H9 (cell line): Measurements from ENCODE around the gene LRRC7. TPM values are rescaled to one million over a fixed set of nuclear protein-coding genes. Genes with fewer than 3 reads are reported as not detected.

Experiments
- DNase-seq: peaks from one replicate; pipeline ENCODE4 v3.0.0-alpha.2; 2017
- H2AFZ ChIP-seq: one replicate; pipeline ENCODE4 v1.6.1; 2013; ENCODE audit warnings: mild to moderate bottlenecking, low read length, control low read depth, moderate library complexity
- H2AK5ac ChIP-seq: 2 replicates; pipeline ENCODE4 v1.6.1; 2013; ENCODE audit warnings: low read length, control low read depth, mixed read lengths; ENCODE audit not compliant: insufficient read length
- H2BK120ac ChIP-seq: one replicate; pipeline ENCODE4 v1.6.1; 2013; ENCODE audit warnings: low read depth, mild to moderate bottlenecking, low read length, control low read depth, inconsistent platforms; ENCODE audit not compliant: poor library complexity, severe bottlenecking
- H2BK12ac ChIP-seq: 2 replicates; pipeline ENCODE4 v1.6.1; 2013; ENCODE audit warnings: low read length, control low read depth, mixed read lengths, low read depth; ENCODE audit not compliant: insufficient read length
- H2BK15ac ChIP-seq: 2 replicates; pipeline ENCODE4 v1.6.1; 2013; ENCODE audit warnings: low read depth, low read length, control low read depth
- H2BK20ac ChIP-seq: one replicate; pipeline ENCODE4 v1.6.1; 2013; ENCODE audit warnings: low read depth, mild to moderate bottlenecking, low read length, control low read depth, inconsistent platforms; ENCODE audit not compliant: poor library complexity, severe bottlenecking
- H2BK5ac ChIP-seq: 2 replicates; pipeline ENCODE4 v1.6.1; 2013; ENCODE audit warnings: low read length, control low read depth, mixed read lengths; ENCODE audit not compliant: insufficient read length
- H3K14ac ChIP-seq: 2 replicates; pipeline ENCODE4 v1.6.1; 2013; ENCODE audit warnings: low read length, control low read depth; ENCODE audit not compliant: insufficient read depth
- H3K18ac ChIP-seq: 2 replicates; pipeline ENCODE4 v1.6.1; 2013; ENCODE audit warnings: low read depth, mild to moderate bottlenecking, mixed read lengths, low read length, control low read depth; ENCODE audit not compliant: insufficient read length
- H3K23ac ChIP-seq: 2 replicates; pipeline ENCODE4 v1.6.1; 2013; ENCODE audit warnings: low read length, control low read depth, mixed read lengths, low read depth; ENCODE audit not compliant: insufficient read length
- H3K23me2 ChIP-seq: 2 replicates; pipeline ENCODE4 v1.6.1; 2013; ENCODE audit warnings: low read depth, mild to moderate bottlenecking, mixed read lengths, low read length, control low read depth; ENCODE audit not compliant: insufficient read length, poor library complexity, severe bottlenecking
- H3K27ac ChIP-seq: 2 replicates; pipeline ENCODE4 v1.5.1; 2013; ENCODE audit warnings: low read length, control low read depth, mixed read lengths, low read depth; ENCODE audit not compliant: insufficient read length
- H3K27me3 ChIP-seq: 2 replicates; pipeline ENCODE4 v1.6.1; 2013; ENCODE audit warnings: low read length, control low read depth, inconsistent platforms; ENCODE audit not compliant: insufficient read depth
- H3K4ac ChIP-seq: 2 replicates; pipeline ENCODE4 v1.6.1; 2013; ENCODE audit warnings: low read depth, mild to moderate bottlenecking, control low read depth, inconsistent platforms, low read length, moderate library complexity
- H3K4me1 ChIP-seq: 2 replicates; pipeline ENCODE4 v1.6.1; 2013; ENCODE audit warnings: low read length, control low read depth, inconsistent platforms; ENCODE audit not compliant: insufficient read depth
- H3K4me2 ChIP-seq: 2 replicates; pipeline ENCODE4 v1.6.1; 2013; ENCODE audit warnings: low read length, control low read depth, mixed read lengths; ENCODE audit not compliant: insufficient read length, insufficient read depth
- H3K56ac ChIP-seq: 2 replicates; pipeline ENCODE4 v1.6.1; 2013; ENCODE audit warnings: low read depth, mild to moderate bottlenecking, mixed read lengths, low read length, control low read depth; ENCODE audit not compliant: insufficient read length
- H3K79me1 ChIP-seq: 2 replicates; pipeline ENCODE4 v1.6.1; 2013; ENCODE audit warnings: low read depth, mild to moderate bottlenecking, moderate library complexity, low read length, control low read depth, inconsistent platforms; ENCODE audit not compliant: insufficient read depth, poor library complexity, severe bottlenecking
- H3K79me2 ChIP-seq: 2 replicates; pipeline ENCODE4 v1.6.1; 2013; ENCODE audit warnings: low read length, control low read depth, inconsistent platforms; ENCODE audit not compliant: insufficient read depth
- H3K9ac ChIP-seq: 2 replicates; pipeline ENCODE4 v1.6.1; 2013; ENCODE audit warnings: low read length, control low read depth, mixed read lengths; ENCODE audit not compliant: insufficient read length; ENCODE audit errors: extremely low read depth
- H3K9me3 ChIP-seq: one replicate; pipeline ENCODE4 v1.6.1; 2013; ENCODE audit warnings: low read depth, low read length, inconsistent platforms; ENCODE audit not compliant: control insufficient read depth
- H3T11ph ChIP-seq: one replicate; pipeline ENCODE4 v1.6.1; 2013; ENCODE audit warnings: mild to moderate bottlenecking, low read length, control low read depth, inconsistent platforms
- H4K20me1 ChIP-seq: one replicate; pipeline ENCODE4 v1.6.1; 2013; ENCODE audit not compliant: control insufficient read depth, insufficient read length, insufficient read depth
- H4K5ac ChIP-seq: 2 replicates; pipeline ENCODE4 v1.6.1; 2013; ENCODE audit warnings: low read depth, mild to moderate bottlenecking, mixed read lengths, low read length, control low read depth; ENCODE audit not compliant: insufficient read length
- H4K8ac ChIP-seq: replicated peaks from 2 replicates; pipeline ENCODE4 v1.6.1; 2013; ENCODE audit warnings: low read length, control low read depth, mixed read lengths, low read depth; ENCODE audit not compliant: insufficient read length
- H4K91ac ChIP-seq: 2 replicates; pipeline ENCODE4 v1.6.1; 2013; ENCODE audit warnings: low read depth, mild to moderate bottlenecking, moderate library complexity, mixed read lengths, low read length, control low read depth; ENCODE audit not compliant: insufficient read length
- H3K27ac Mint-ChIP-seq, 3 experiments: 2 replicates in 2 of 3; 3 replicates in 1 of 3; pipeline ENCODE4 v1.8.0; 2020 to 2021; ENCODE audit warnings: mixed read lengths in 3 of 3, mild to moderate bottlenecking in 1 of 3, moderate library complexity in 1 of 3
- H3K27me3 Mint-ChIP-seq: 2 replicates; pipeline ENCODE4 v1.8.0; 2021; ENCODE audit warnings: low read depth, mild to moderate bottlenecking, moderate library complexity, mixed read lengths
- H3K36me3 Mint-ChIP-seq, 3 experiments: 2 replicates in 2 of 3; 3 replicates in 1 of 3; pipeline ENCODE4 v1.8.0; 2020 to 2021; ENCODE audit warnings: low read depth in 3 of 3, mixed read lengths in 3 of 3; ENCODE audit not compliant: insufficient read depth in 1 of 3
- H3K4me1 Mint-ChIP-seq, 2 experiments: 2 replicates each; pipeline ENCODE4 v1.8.0; 2020; ENCODE audit warnings: mixed read lengths in 2 of 2
- H3K4me3 Mint-ChIP-seq, 2 experiments: 2 replicates in 1 of 2; 3 replicates in 1 of 2; pipeline ENCODE4 v1.8.0; 2020 to 2021; ENCODE audit warnings: mild to moderate bottlenecking in 2 of 2, mixed read lengths in 2 of 2, moderate library complexity in 1 of 2
- H3K9me3 Mint-ChIP-seq, 2 experiments: 2 replicates in 1 of 2; 3 replicates in 1 of 2; pipeline ENCODE4 v1.8.0; 2020; ENCODE audit warnings: mild to moderate bottlenecking in 2 of 2, mixed read lengths in 2 of 2, moderate library complexity in 1 of 2
- WGBS: extraction: QIAGEN DNeasy Blood & Tissue Kit; methylation state at CpG from one replicate; pipeline ENCODE4 v1.1.7; 2013; ENCODE audit warnings: missing lambda C conversion rate, low lambda C conversion rate, mixed read lengths; ENCODE audit not compliant: insufficient read length; ENCODE audit errors: extremely low coverage; 5-methylcytosine and 5-hydroxymethylcytosine counted together
- total RNA-seq: library from RNA; stranded (reverse); gene quantifications from 2 replicates; pipeline ENCODE4 v1.2.1, GENCODE V29; 2021
- TF ChIP-seq, protein P1 (sequence below): fragments of 200-600 bp; sonication (generic); conservative IDR thresholded peaks from 3 replicates; pipeline ENCODE4 v1.8.0; 2021; ENCODE audit warnings: antibody characterized with exemption, mild to moderate bottlenecking

LRRC7 gene
- total RNA-seq, 1 experiment from 2014 or later: not detected

DNA sequence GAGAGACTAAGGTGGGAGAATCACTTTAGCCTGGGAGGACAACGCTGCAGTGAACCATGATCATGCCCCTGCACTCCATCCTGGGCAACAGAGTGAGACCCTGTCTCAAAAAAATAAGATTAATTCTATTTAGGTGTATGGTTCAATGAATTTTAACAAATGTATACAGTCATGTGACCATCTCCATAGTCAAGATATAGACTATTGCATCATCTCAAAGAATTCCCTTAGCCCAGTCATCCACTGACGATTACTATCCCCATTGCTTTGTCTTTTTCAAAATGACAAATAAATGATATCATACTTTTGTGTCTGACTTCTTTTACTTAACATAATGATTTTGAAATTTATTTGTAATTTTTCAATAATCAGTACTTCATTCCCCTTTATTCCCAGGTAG is 260.0 kb downstream of the LRRC7 start:
- no peak overlapping the region for H3K9ac ChIP-seq
- no peak overlapping the region for H4K8ac ChIP-seq
- no peak overlapping the region for H2AFZ ChIP-seq

More for the DNA sequence above, 260.0 kb downstream of the LRRC7 start:
- no peak overlapping the region for H2BK15ac ChIP-seq
- DNase-seq: no peak
- no peaks in the 10 kb centered on the region for H3K9me3 ChIP-seq
- H3K18ac ChIP-seq: no peak overlapping the region
- H2BK120ac ChIP-seq: no peak overlapping the region
- TF ChIP-seq, protein P1, sequence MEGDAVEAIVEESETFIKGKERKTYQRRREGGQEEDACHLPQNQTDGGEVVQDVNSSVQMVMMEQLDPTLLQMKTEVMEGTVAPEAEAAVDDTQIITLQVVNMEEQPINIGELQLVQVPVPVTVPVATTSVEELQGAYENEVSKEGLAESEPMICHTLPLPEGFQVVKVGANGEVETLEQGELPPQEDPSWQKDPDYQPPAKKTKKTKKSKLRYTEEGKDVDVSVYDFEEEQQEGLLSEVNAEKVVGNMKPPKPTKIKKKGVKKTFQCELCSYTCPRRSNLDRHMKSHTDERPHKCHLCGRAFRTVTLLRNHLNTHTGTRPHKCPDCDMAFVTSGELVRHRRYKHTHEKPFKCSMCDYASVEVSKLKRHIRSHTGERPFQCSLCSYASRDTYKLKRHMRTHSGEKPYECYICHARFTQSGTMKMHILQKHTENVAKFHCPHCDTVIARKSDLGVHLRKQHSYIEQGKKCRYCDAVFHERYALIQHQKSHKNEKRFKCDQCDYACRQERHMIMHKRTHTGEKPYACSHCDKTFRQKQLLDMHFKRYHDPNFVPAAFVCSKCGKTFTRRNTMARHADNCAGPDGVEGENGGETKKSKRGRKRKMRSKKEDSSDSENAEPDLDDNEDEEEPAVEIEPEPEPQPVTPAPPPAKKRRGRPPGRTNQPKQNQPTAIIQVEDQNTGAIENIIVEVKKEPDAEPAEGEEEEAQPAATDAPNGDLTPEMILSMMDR: no peak
- H4K20me1 ChIP-seq: no peaks in the 10 kb centered on the region
- no peak overlapping the region for H4K5ac ChIP-seq
- H3K4me2 ChIP-seq: no peak overlapping the region
- no peak overlapping the region for H3K56ac ChIP-seq
- WGBS: no CpG with 5 or more reads among the region's 2 CpGs
- H3K27ac ChIP-seq: no peak overlapping the region
- no peaks in the 10 kb centered on the region for H3K27me3 ChIP-seq
- no peaks in the 10 kb centered on the region for H3K9me3 Mint-ChIP-seq
- no peaks in the 10 kb centered on the region for H3K79me1 ChIP-seq
- no peak overlapping the region for H2AK5ac ChIP-seq
- no peak overlapping the region for H3T11ph ChIP-seq
- H4K91ac ChIP-seq: no peak overlapping the region
- no peaks in the 10 kb centered on the region for H3K4me1 ChIP-seq
- no peaks in the 10 kb centered on the region for H3K36me3 Mint-ChIP-seq
- no peak overlapping the region for H3K4me3 Mint-ChIP-seq
- H3K27ac Mint-ChIP-seq: no peak overlapping the region
- H3K4me1 Mint-ChIP-seq: no peaks in the 10 kb centered on the region
- H3K79me2 ChIP-seq: no peaks in the 10 kb centered on the region
- H3K23ac ChIP-seq: no peak overlapping the region
- no peak overlapping the region for H2BK20ac ChIP-seq
- H3K4ac ChIP-seq: no peak overlapping the region
- H2BK5ac ChIP-seq: no peak overlapping the region
- no peaks in the 10 kb centered on the region for H3K23me2 ChIP-seq
- H3K14ac ChIP-seq: no peak overlapping the region
- H3K27me3 Mint-ChIP-seq: no peaks in the 10 kb centered on the region
- no peak overlapping the region for H2BK12ac ChIP-seq
